Ishikawa (cell line): ENCODE data around the gene SRSF6.

Experiments
- CEBPB ChIP-seq: IDR thresholded peaks from 2 replicates; pipeline ENCODE4 v1.6.1; 2012
- CREB1 ChIP-seq: IDR thresholded peaks from 2 replicates; pipeline ENCODE4 v1.6.1; 2012; ENCODE audit warnings: low read depth
- EGR1 ChIP-seq: IDR thresholded peaks from 2 replicates; pipeline ENCODE4 v1.6.1; 2012
- EP300 ChIP-seq: IDR thresholded peaks from 2 replicates; pipeline ENCODE4 v1.6.1; 2012; ENCODE audit warnings: borderline replicate concordance
- MAX ChIP-seq: IDR thresholded peaks from 2 replicates; pipeline ENCODE4 v1.6.1; 2012
- NFIC ChIP-seq: IDR thresholded peaks from 2 replicates; pipeline ENCODE4 v1.6.1; 2012
- RAD21 ChIP-seq: IDR thresholded peaks from 2 replicates; pipeline ENCODE4 v1.6.1; 2012; ENCODE audit warnings: low read depth
- REST ChIP-seq: IDR thresholded peaks from 2 replicates; pipeline ENCODE4 v1.6.1; 2012; ENCODE audit warnings: low read depth, mild to moderate bottlenecking
- TAF1 ChIP-seq: IDR thresholded peaks from 2 replicates; pipeline ENCODE4 v1.6.1; 2012; ENCODE audit warnings: low read depth, mild to moderate bottlenecking
- TCF12 ChIP-seq: IDR thresholded peaks from 2 replicates; pipeline ENCODE4 v1.6.1; 2012; ENCODE audit warnings: low read depth
- TEAD4 ChIP-seq: IDR thresholded peaks from 2 replicates; pipeline ENCODE4 v1.6.1; 2012
- USF1 ChIP-seq: IDR thresholded peaks from 2 replicates; pipeline ENCODE4 v1.6.1; 2012
- YY1 ChIP-seq: IDR thresholded peaks from 2 replicates; pipeline ENCODE4 v1.6.1; 2012; ENCODE audit warnings: low read depth
- ZBTB7A ChIP-seq: IDR thresholded peaks from 2 replicates; pipeline ENCODE4 v1.6.1; 2012; ENCODE audit warnings: low read depth

- TF ChIP-seq CREB1 (peak; percentile 74), EP300 (no peak), YY1 (peak; percentile 81), ZBTB7A (no peak), TEAD4 (no peak), NFIC (no peak), RAD21 (no peak), CEBPB (no peak; the same call in 1 of the 2 replicates), REST (no peak), TAF1 (peak; percentile 74), EGR1 (peak; percentile 52; the same call in 1 of the 2 replicates), TCF12 (peak; percentile 50; the same call in 1 of the 2 replicates), USF1 (peak; percentile 41; the same call in 1 of the 2 replicates), MAX (peak; percentile 92)
Observed at GRCh38 chr20:43457640-43458421, at the start of gene SRSF6.
